Neuronal stem cell (in vitro differentiated cells): ENCODE data around the gene ATXN10.
A peak's percentile ranks its signal among the peaks of the same experiment; 100 is the strongest.

Experiments used
- DNase-seq: peaks from one replicate; pipeline ENCODE4 v3.0.0-alpha.2; 2013; ENCODE audit warnings: low spot score
- H2AFZ ChIP-seq: one replicate; pipeline ENCODE4 v1.6.1; 2013; ENCODE audit warnings: mild to moderate bottlenecking, low read length, inconsistent platforms
- H2AK5ac ChIP-seq: 2 replicates; pipeline ENCODE4 v1.6.1; 2013; ENCODE audit warnings: low read depth, mild to moderate bottlenecking, inconsistent platforms, low read length, moderate library complexity, mixed read lengths
- H2BK120ac ChIP-seq: 2 replicates; pipeline ENCODE4 v1.6.1; 2013; ENCODE audit warnings: low read depth, mild to moderate bottlenecking, inconsistent platforms, low read length, moderate library complexity, mixed read lengths
- H2BK12ac ChIP-seq: one replicate; pipeline ENCODE4 v1.6.1; 2013; ENCODE audit warnings: low read length, inconsistent platforms
- H2BK15ac ChIP-seq: 2 replicates; pipeline ENCODE4 v1.6.1; 2013; ENCODE audit warnings: mild to moderate bottlenecking, low read length, inconsistent platforms, mixed read lengths
- H2BK5ac ChIP-seq: one replicate; pipeline ENCODE4 v1.6.1; 2013; ENCODE audit warnings: inconsistent platforms, mild to moderate bottlenecking, low read length, moderate library complexity
- H3K14ac ChIP-seq: one replicate; pipeline ENCODE4 v1.6.1; 2013; ENCODE audit warnings: low read length, inconsistent platforms
- H3K18ac ChIP-seq: 2 replicates; pipeline ENCODE4 v1.6.1; 2013; ENCODE audit warnings: low read length, inconsistent platforms
- H3K23ac ChIP-seq: 2 replicates; pipeline ENCODE4 v1.6.1; 2013; ENCODE audit warnings: low read depth, mild to moderate bottlenecking, mixed read lengths, low read length, inconsistent platforms; ENCODE audit not compliant: poor library complexity
- H3K27ac ChIP-seq: replicated peaks from 3 replicates; pipeline ENCODE4 v1.5.1; 2013; ENCODE audit warnings: low read length, inconsistent platforms
- H3K27me3 ChIP-seq, 3 experiments: 2 replicates each; pipeline ENCODE4 v1.6.1; 2013; ENCODE audit warnings: low read length in 3 of 3, mild to moderate bottlenecking in 2 of 3, inconsistent platforms in 1 of 3, low read depth in 1 of 3, mixed read lengths in 1 of 3, moderate library complexity in 1 of 3; ENCODE audit not compliant: control insufficient read depth in 3 of 3, insufficient read depth in 3 of 3
- H3K36me3 ChIP-seq, 2 donors: replicated peaks in 1 of 2; 2 replicates each; pipeline ENCODE4 v1.6.1; 2013; ENCODE audit warnings: low read length in 2 of 2; ENCODE audit not compliant: control insufficient read depth in 2 of 2, insufficient read depth in 2 of 2
- H3K4ac ChIP-seq: 2 replicates; pipeline ENCODE4 v1.6.1; 2013; ENCODE audit warnings: inconsistent platforms, mild to moderate bottlenecking, low read length, moderate library complexity
- H3K4me1 ChIP-seq, 2 donors: 1 replicate in 1 of 2; 2 replicates in 1 of 2; pipeline ENCODE4 v1.6.1; 2013; ENCODE audit warnings: low read length in 2 of 2, low read depth in 1 of 2; ENCODE audit not compliant: control insufficient read depth in 2 of 2, insufficient read depth in 1 of 2
- H3K4me2 ChIP-seq: one replicate; pipeline ENCODE4 v1.6.1; 2013; ENCODE audit warnings: mild to moderate bottlenecking, low read length, inconsistent platforms; ENCODE audit not compliant: insufficient read depth, poor library complexity, severe bottlenecking
- H3K4me3 ChIP-seq, 2 donors: 2 replicates each; pipeline ENCODE4 v1.5.1; 2013; ENCODE audit warnings: low read length in 2 of 2, mild to moderate bottlenecking in 2 of 2, inconsistent platforms in 1 of 2, moderate library complexity in 1 of 2
- H3K79me1 ChIP-seq: one replicate; pipeline ENCODE4 v1.6.1; 2013; ENCODE audit warnings: low read depth, mild to moderate bottlenecking, inconsistent platforms, low read length, moderate library complexity
- H3K9ac ChIP-seq: one replicate; pipeline ENCODE4 v1.6.1; 2013; ENCODE audit warnings: mild to moderate bottlenecking, low read depth, low read length, inconsistent platforms; ENCODE audit not compliant: poor library complexity
- H3K9me3 ChIP-seq, 2 donors: replicated peaks in 1 of 2; 2 replicates each; pipeline versions ENCODE3 to v1.6.1; 2013; ENCODE audit warnings: low read length in 2 of 2, mild to moderate bottlenecking in 2 of 2, inconsistent platforms in 1 of 2, low read depth in 1 of 2, mixed read lengths in 1 of 2, moderate library complexity in 1 of 2; ENCODE audit not compliant: control insufficient read depth in 2 of 2, insufficient read depth in 1 of 2
- H4K8ac ChIP-seq: one replicate; pipeline ENCODE4 v1.6.1; 2013; ENCODE audit warnings: low read depth, mild to moderate bottlenecking, inconsistent platforms, low read length, moderate library complexity
- H4K91ac ChIP-seq: one replicate; pipeline ENCODE4 v1.6.1; 2013; ENCODE audit warnings: low read length, low read depth, mild to moderate bottlenecking, inconsistent platforms; ENCODE audit not compliant: poor library complexity
- WGBS, 2 donors: extraction: QIAGEN DNeasy Blood & Tissue Kit; methylation state at CpG; one replicate each; pipeline ENCODE4 v1.1.7; 2013; ENCODE audit warnings: missing lambda C conversion rate in 2 of 2, mixed read lengths in 1 of 2; ENCODE audit not compliant: insufficient read length in 2 of 2, insufficient replicate concordance in 1 of 2; ENCODE audit errors: extremely low coverage in 2 of 2; 5-methylcytosine and 5-hydroxymethylcytosine counted together

The ATXN10 gene

DNA sequence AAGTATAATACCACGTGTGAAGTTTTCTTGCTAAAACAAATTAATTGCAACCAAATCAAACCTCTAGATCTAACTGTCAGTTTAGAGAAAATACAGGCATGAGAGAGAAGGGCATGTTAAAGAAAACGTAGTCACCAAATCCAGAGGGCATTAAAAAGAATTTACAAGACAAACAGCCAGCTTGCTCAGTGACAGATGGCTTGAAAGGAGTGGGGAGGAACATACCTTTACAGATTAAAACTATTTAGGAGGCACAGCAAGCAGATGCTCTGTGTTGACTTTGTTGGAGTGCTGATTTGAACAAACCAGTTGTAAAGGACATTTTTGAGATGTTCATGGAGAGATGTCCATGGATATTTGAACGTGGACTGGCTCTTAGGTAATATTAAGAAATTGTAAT lies 96.9 kb downstream of the ATXN10 start:
- Histone ChIP-seq H3K4me2 (no peak overlapping the region), H3K9ac (no peak overlapping the region), H3K27ac (no peak overlapping the region), H2BK12ac (no peak overlapping the region), H3K36me3 (peaks cover 3 to 62% of the 10 kb centered on the region in 2 donors), H2BK5ac (no peak overlapping the region), H3K4me1 (peaks cover 2 to 12% of the 10 kb centered on the region in 2 donors), H3K23ac (no peak overlapping the region), H3K14ac (no peak overlapping the region), H3K9me3 (peaks cover 8 to 27% of the 10 kb centered on the region in 2 donors), H3K4ac (no peak overlapping the region), H4K91ac (no peak overlapping the region), H3K18ac (no peak overlapping the region), H2AFZ (no peak overlapping the region), H2AK5ac (no peak overlapping the region), H3K79me1 (no peaks in the 10 kb centered on the region), H2BK120ac (no peak overlapping the region), H3K4me3 (no peak overlapping the region), H3K27me3 (no peaks in the 10 kb centered on the region), H4K8ac (no peak overlapping the region), H2BK15ac (no peak overlapping the region)
- no peak for DNase-seq
- WGBS, 2 donors = no CpG with 5 or more reads among the region's 3 CpGs

DNA sequence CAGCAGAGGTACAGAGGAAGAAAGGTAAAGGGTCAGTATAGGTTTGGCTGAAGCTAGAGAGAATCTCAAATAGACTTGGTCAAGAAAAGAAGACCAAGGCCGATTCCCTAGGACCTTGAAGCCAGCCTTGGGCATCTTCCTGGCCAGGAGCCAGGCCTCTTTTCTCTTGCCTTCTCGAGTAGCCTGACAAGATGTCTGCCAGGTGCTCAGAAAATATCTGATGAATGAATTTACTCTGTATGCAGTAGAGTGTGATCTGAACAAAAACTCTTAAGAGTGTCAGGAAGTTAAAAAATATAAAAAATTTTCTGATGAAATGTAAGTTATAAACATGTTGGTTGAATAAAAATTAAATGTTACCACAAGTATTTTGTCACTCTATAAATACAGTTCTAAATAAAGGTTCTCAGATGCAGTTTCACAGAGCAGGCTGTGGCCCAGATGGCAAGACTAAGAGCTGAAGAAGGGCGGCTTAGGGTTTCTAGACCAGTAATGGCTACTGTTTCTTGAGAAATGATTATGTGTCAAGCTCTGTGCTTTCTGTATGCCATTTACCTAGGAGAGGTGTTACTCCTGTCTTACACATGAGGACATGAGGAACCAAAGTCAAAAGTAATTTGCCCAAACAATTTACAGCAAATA lies 98.1 kb downstream of the ATXN10 start:
- no peak overlapping the region for H3K4me2 ChIP-seq
- no peak overlapping the region for H2BK120ac ChIP-seq
- no peak overlapping the region for H2BK15ac ChIP-seq
- H4K8ac ChIP-seq = no peak overlapping the region
- H3K4me3 ChIP-seq = no peak overlapping the region
- no CpG with 5 or more reads among the region's 3 CpGs for WGBS, 2 donors
- H2AFZ ChIP-seq = no peak overlapping the region
- no peak overlapping the region for H2BK5ac ChIP-seq
- H3K27ac ChIP-seq = no peak overlapping the region
- H3K4me1 ChIP-seq = peaks cover 2 to 4% of the 10 kb centered on the region in 2 donors
- H3K18ac ChIP-seq = no peak overlapping the region
- H3K14ac ChIP-seq = no peak overlapping the region
- no peak overlapping the region for H3K9ac ChIP-seq
- no peak overlapping the region for H2BK12ac ChIP-seq
- H3K27me3 ChIP-seq = no peaks in the 10 kb centered on the region
- no peak for DNase-seq
- no peak overlapping the region for H4K91ac ChIP-seq
- peaks cover 6 to 56% of the 10 kb centered on the region in 2 donors for H3K36me3 ChIP-seq
- no peaks in the 10 kb centered on the region for H3K79me1 ChIP-seq
- no peak overlapping the region for H2AK5ac ChIP-seq
- no peak overlapping the region for H3K23ac ChIP-seq
- peaks cover 8 to 27% of the 10 kb centered on the region in 2 donors for H3K9me3 ChIP-seq
- H3K4ac ChIP-seq = no peak overlapping the region

DNA sequence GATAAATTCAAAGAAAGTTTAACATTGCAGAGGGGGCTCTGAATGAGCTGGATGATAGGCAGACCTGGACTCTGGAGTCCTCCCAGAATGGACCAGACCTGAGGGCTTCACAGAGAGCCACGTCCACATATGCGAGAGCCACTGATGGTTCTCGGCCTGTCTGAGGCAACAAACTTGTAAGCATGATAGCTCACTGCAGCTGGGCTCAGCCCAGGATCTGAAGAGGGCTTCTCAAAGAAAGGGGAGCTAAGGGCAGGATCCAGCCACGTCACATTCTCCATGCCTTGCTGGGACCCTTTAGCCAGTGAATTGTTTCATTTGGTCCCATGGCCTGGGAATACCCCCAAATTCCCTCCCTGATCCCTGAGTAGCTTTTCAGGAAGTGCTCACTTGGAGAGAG lies 98.9 kb downstream of the ATXN10 start:
- Histone ChIP-seq H2AK5ac (no peak overlapping the region), H3K4ac (no peak overlapping the region), H3K14ac (no peak overlapping the region), H3K4me2 (no peak overlapping the region), H3K27me3 (no peaks in the 10 kb centered on the region), H3K36me3 (peaks cover 6 to 48% of the 10 kb centered on the region in 2 donors), H3K9ac (no peak overlapping the region), H3K23ac (no peak overlapping the region), H2BK5ac (no peak overlapping the region), H3K4me3 (no peak overlapping the region), H3K18ac (peak overlapping the region; percentile 73), H3K4me1 (peaks cover 2 to 4% of the 10 kb centered on the region in 2 donors), H2BK120ac (no peak overlapping the region), H4K91ac (no peak overlapping the region), H2BK12ac (no peak overlapping the region), H2BK15ac (no peak overlapping the region), H3K27ac (no peak overlapping the region), H3K9me3 (peaks cover 8 to 23% of the 10 kb centered on the region in 2 donors), H4K8ac (no peak overlapping the region), H2AFZ (no peak overlapping the region), H3K79me1 (peaks cover 2% of the 10 kb centered on the region)
- no CpG with 5 or more reads among the region's 4 CpGs for WGBS, 2 donors
- DNase-seq = no peak

DNA sequence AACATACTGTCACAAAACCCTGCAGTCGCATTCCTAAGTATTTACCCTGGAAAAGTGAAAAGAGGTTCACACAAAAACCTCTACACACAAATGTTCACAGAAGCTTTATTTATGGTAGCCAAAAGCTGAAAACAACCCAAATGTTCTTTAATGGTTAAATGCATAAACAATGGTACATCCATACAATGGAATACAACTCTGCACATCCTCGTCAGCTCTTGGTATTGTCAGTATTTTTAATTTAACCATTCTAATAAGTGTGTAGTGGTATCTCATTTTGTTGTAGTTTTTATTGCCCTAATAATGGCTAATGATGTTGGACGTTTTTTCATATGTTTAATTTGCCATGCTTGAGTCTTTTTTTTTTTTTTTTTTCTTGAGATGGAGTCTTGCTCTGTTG lies 99.4 kb downstream of the ATXN10 start:
- Histone ChIP-seq H3K4ac (no peak overlapping the region), H3K4me2 (no peak overlapping the region), H2BK120ac (no peak overlapping the region), H2BK15ac (no peak overlapping the region), H3K18ac (no peak overlapping the region), H2AK5ac (no peak overlapping the region), H3K27me3 (no peaks in the 10 kb centered on the region), H3K79me1 (peaks cover 2% of the 10 kb centered on the region), H3K4me3 (no peak overlapping the region), H4K91ac (no peak overlapping the region), H3K4me1 (peaks cover 2 to 4% of the 10 kb centered on the region in 2 donors), H3K23ac (no peak overlapping the region), H4K8ac (no peak overlapping the region), H3K27ac (no peak overlapping the region), H3K9me3 (peaks cover 7 to 20% of the 10 kb centered on the region in 2 donors), H3K14ac (no peak overlapping the region), H2AFZ (no peak overlapping the region), H3K36me3 (peaks cover 8 to 42% of the 10 kb centered on the region in 2 donors), H2BK5ac (no peak overlapping the region), H3K9ac (no peak overlapping the region), H2BK12ac (no peak overlapping the region)
- DNase-seq = no peak
- WGBS, 2 donors = no CpG with 5 or more reads among the region's 3 CpGs
